H1 (cell line): Measurements from ENCODE around the gene PHOSPHO2. TPM values are rescaled to one million over a fixed set of nuclear protein-coding genes. Genes with fewer than 3 reads are reported as not detected.

Source experiments
- CTCF ChIA-PET: fragments of 300-600 bp; sonication (Branson Sonifier 250); formaldehyde crosslinking; loops from one replicate; lab custom pipeline; 2021; ENCODE audit not compliant: partially characterized antibody; lab: Charles Lee
- POLR2A ChIA-PET: fragments of 300-600 bp; sonication (Branson Sonifier 250); formaldehyde crosslinking; loops from one replicate; lab custom pipeline; 2021; ENCODE audit warnings: inconsistent platforms; ENCODE audit not compliant: partially characterized antibody; lab: Charles Lee
- DNase-seq, 2 experiments: peaks; one replicate each; pipeline versions ENCODE4 v3.0.0 to v3.0.0-alpha.2; 2010 to 2022; ENCODE audit warnings: low spot score in 2 of 2, low read depth in 1 of 2, mixed read lengths in 1 of 2
- FAIRE-seq: peaks from 2 replicates; lab custom pipeline; 2011; peaks lifted over from hg19 to GRCh38; lab: Jason Lieb, UNC
- H2AFZ ChIP-seq: 2 replicates; pipeline ENCODE4 v1.8.1; 2012; ENCODE audit warnings: low read length, inconsistent platforms
- H2AK5ac ChIP-seq: 2 replicates; pipeline ENCODE4 v1.6.1; 2013; ENCODE audit warnings: low read depth, low read length
- H2BK120ac ChIP-seq: replicated peaks from 2 replicates; pipeline ENCODE3; 2013; ENCODE audit warnings: low read depth, low read length, inconsistent platforms
- H2BK12ac ChIP-seq: 2 replicates; pipeline ENCODE4 v1.6.1; 2013; ENCODE audit warnings: low read depth, low read length
- H2BK15ac ChIP-seq: 2 replicates; pipeline ENCODE4 v1.6.1; 2013; ENCODE audit warnings: low read length
- H2BK20ac ChIP-seq: 2 replicates; pipeline ENCODE4 v1.6.1; 2013; ENCODE audit warnings: low read length
- H2BK5ac ChIP-seq: 2 replicates; pipeline ENCODE4 v1.6.1; 2013; ENCODE audit warnings: low read depth, low read length
- H3K14ac ChIP-seq: 2 replicates; pipeline ENCODE4 v1.6.1; 2013; ENCODE audit warnings: inconsistent platforms; ENCODE audit not compliant: insufficient read length
- H3K18ac ChIP-seq: 2 replicates; pipeline ENCODE4 v1.6.1; 2013; ENCODE audit warnings: low read length; ENCODE audit errors: extremely low read depth
- H3K23ac ChIP-seq: 2 replicates; pipeline ENCODE4 v1.6.1; 2013; ENCODE audit warnings: inconsistent platforms; ENCODE audit not compliant: insufficient read length
- H3K23me2 ChIP-seq: 2 replicates; pipeline ENCODE4 v1.6.1; 2013; ENCODE audit warnings: low read depth, low read length
- H3K27ac ChIP-seq: 2 replicates; pipeline ENCODE4 v1.6.1; 2011; ENCODE audit warnings: low read depth, low read length, inconsistent platforms
- H3K27me3 ChIP-seq, 4 experiments: replicated peaks in 1 of 4; 1 replicate in 1 of 4; 2 replicates in 3 of 4; pipeline versions ENCODE4 v1.6.1 to v1.8.1; 2011 to 2013; ENCODE audit warnings: low read length in 3 of 4, mild to moderate bottlenecking in 3 of 4, inconsistent platforms in 2 of 4, mixed read lengths in 2 of 4, moderate library complexity in 1 of 4; ENCODE audit not compliant: control insufficient read depth in 3 of 4, insufficient read depth in 3 of 4; ENCODE audit errors: extremely low read depth in 1 of 4
- H3K36me3 ChIP-seq, 4 experiments: 2 replicates each; pipeline versions ENCODE4 v1.6.1 to v1.8.1; 2011 to 2013; ENCODE audit warnings: mild to moderate bottlenecking in 4 of 4, low read length in 3 of 4, moderate library complexity in 2 of 4, control low read depth in 1 of 4, inconsistent platforms in 1 of 4; ENCODE audit not compliant: insufficient read depth in 4 of 4, control insufficient read depth in 2 of 4
- H3K4ac ChIP-seq: replicated peaks from 2 replicates; pipeline ENCODE3; 2013; ENCODE audit warnings: low read length, low read depth, mixed read lengths, inconsistent platforms; ENCODE audit not compliant: insufficient read length
- H3K4me1 ChIP-seq, 4 experiments: replicated peaks in 1 of 4; 1 replicate in 1 of 4; 2 replicates in 3 of 4; pipeline versions ENCODE4 v1.6.1 to v1.8.1; 2011 to 2013; ENCODE audit warnings: low read length in 3 of 4, inconsistent platforms in 2 of 4, mixed read lengths in 1 of 4; ENCODE audit not compliant: insufficient read depth in 4 of 4, control insufficient read depth in 3 of 4
- H3K4me2 ChIP-seq, 2 experiments: 2 replicates each; pipeline versions ENCODE4 v1.6.1 to v1.8.1; 2011 to 2013; ENCODE audit warnings: low read depth in 2 of 2, low read length in 2 of 2, control low read depth in 1 of 2, inconsistent platforms in 1 of 2, mild to moderate bottlenecking in 1 of 2; ENCODE audit not compliant: insufficient read depth in 1 of 2
- H3K4me3 ChIP-seq, 4 experiments: fragments of 200-600, 300-600 bp in 1 of 4; sonication (generic), shearing (Covaris generic), sonication (Bioruptor Twin) in 1 of 4; 2 replicates each; pipeline versions ENCODE4 v1.5.1 to v1.8.1; 2011 to 2016; ENCODE audit warnings: low read length in 4 of 4, low read depth in 3 of 4, control low read depth in 2 of 4, inconsistent platforms in 2 of 4, mild to moderate bottlenecking in 2 of 4, mixed read lengths in 1 of 4, moderate library complexity in 1 of 4; ENCODE audit not compliant: insufficient read depth in 2 of 4; ENCODE audit errors: extremely low read depth in 1 of 4
- H3K56ac ChIP-seq: replicated peaks from 2 replicates; pipeline ENCODE3; 2013; ENCODE audit warnings: low read depth, mild to moderate bottlenecking, mixed read lengths, low read length, inconsistent platforms; ENCODE audit not compliant: insufficient read length
- H3K79me1 ChIP-seq: 2 replicates; pipeline ENCODE4 v1.6.1; 2013; ENCODE audit warnings: low read depth, low read length, control low read depth
- H3K79me2 ChIP-seq, 2 experiments: 2 replicates each; pipeline versions ENCODE4 v1.6.1 to v1.8.1; 2012 to 2013; ENCODE audit warnings: low read length in 2 of 2, mild to moderate bottlenecking in 2 of 2, inconsistent platforms in 1 of 2; ENCODE audit not compliant: insufficient read depth in 2 of 2, control insufficient read depth in 1 of 2
- H3K9ac ChIP-seq, 4 experiments: replicated peaks in 1 of 4; 1 replicate in 1 of 4; 2 replicates in 3 of 4; pipeline versions ENCODE4 v1.6.1 to v1.8.1; 2011 to 2013; ENCODE audit warnings: low read depth in 3 of 4, low read length in 3 of 4, control low read depth in 2 of 4, mild to moderate bottlenecking in 2 of 4, moderate library complexity in 2 of 4, inconsistent platforms in 1 of 4; ENCODE audit errors: extremely low read depth in 1 of 4
- H3K9me3 ChIP-seq, 2 experiments: 2 replicates each; pipeline versions ENCODE4 v1.6.1 to v1.8.1; 2012 to 2013; ENCODE audit warnings: mild to moderate bottlenecking in 2 of 2, moderate library complexity in 2 of 2, control low read depth in 1 of 2, inconsistent platforms in 1 of 2, low read depth in 1 of 2, low read length in 1 of 2, mixed read lengths in 1 of 2; ENCODE audit not compliant: insufficient read depth in 2 of 2
- H4K20me1 ChIP-seq, 2 experiments: replicated peaks in 1 of 2; 2 replicates each; pipeline versions ENCODE3 to v1.8.1; 2011 to 2013; ENCODE audit warnings: inconsistent platforms in 2 of 2, low read length in 2 of 2, mild to moderate bottlenecking in 1 of 2; ENCODE audit not compliant: insufficient read depth in 2 of 2, control insufficient read depth in 1 of 2
- H4K5ac ChIP-seq: 2 replicates; pipeline ENCODE4 v1.6.1; 2013; ENCODE audit warnings: low read length, low read depth, mixed read lengths, inconsistent platforms; ENCODE audit not compliant: insufficient read length
- H4K8ac ChIP-seq: 2 replicates; pipeline ENCODE4 v1.8.0; 2013; ENCODE audit warnings: mild to moderate bottlenecking, moderate library complexity, low read length, inconsistent platforms; ENCODE audit not compliant: insufficient read depth; ENCODE audit errors: extremely low read depth
- H4K91ac ChIP-seq: replicated peaks from 2 replicates; pipeline ENCODE3; 2013; ENCODE audit warnings: low read length, mixed read lengths, inconsistent platforms; ENCODE audit not compliant: insufficient read length
- ASH2L ChIP-seq: fragments of 200-600, 300-600 bp; sonication (generic); IDR thresholded peaks from one replicate; pipeline ENCODE4 v1.7.1; 2017; ENCODE audit warnings: low read length
- JUN ChIP-seq: IDR thresholded peaks from 2 replicates; pipeline ENCODE4 v1.6.1; 2011; ENCODE audit warnings: low read depth, mild to moderate bottlenecking, improper control_type of control experiment, low read length
- KDM5A ChIP-seq: fragments of 200-600 bp; IDR thresholded peaks from 2 replicates; pipeline ENCODE4 v1.7.1; 2012; ENCODE audit warnings: mild to moderate bottlenecking, low read length, inconsistent platforms, mixed read lengths
- RFX5 ChIP-seq: IDR thresholded peaks from 2 replicates; pipeline ENCODE4 v1.6.1; 2011; ENCODE audit warnings: low read depth, low read length, improper control_type of control experiment, borderline replicate concordance
- SIX5 ChIP-seq: IDR thresholded peaks from 2 replicates; pipeline ENCODE4 v1.6.1; 2011; ENCODE audit warnings: mild to moderate bottlenecking, low read depth, low read length
- WGBS, 2 experiments: shearing (Covaris generic) in 1 of 2; methylation state at CpG; one replicate each; pipeline versions ENCODE4 v1.1.6 to v1.1.7; 2013 to 2015; ENCODE audit warnings: low lambda C conversion rate in 2 of 2, mixed read lengths in 2 of 2, inconsistent platforms in 1 of 2, low coverage in 1 of 2, missing lambda C conversion rate in 1 of 2; ENCODE audit not compliant: insufficient replicate concordance in 2 of 2, insufficient coverage in 1 of 2, insufficient read length in 1 of 2; ENCODE audit errors: extremely low coverage in 1 of 2, missing lambda C conversion rate in 1 of 2; 5-methylcytosine and 5-hydroxymethylcytosine counted together
- polyA plus RNA-seq, 7 experiments: library from polyadenylated mRNA; depleted of rRNA in 3 of 7; stranded (reverse) in 5 of 7; unstranded in 2 of 7; fragments of >200 nt in 5 of 7; fragments of 200-250 nt in 2 of 7; gene quantifications; 1 replicate in 5 of 7; 2 replicates in 1 of 7; 4 replicates in 1 of 7; pipeline versions ENCODE4 v1.2.1 to v1.2.3, GENCODE V29; 2011 to 2013; ENCODE audit warnings: missing spikeins in 2 of 7, mixed read lengths in 2 of 7
- total RNA-seq: library from RNA; stranded (reverse); fragmentation: NEBNext Ultra II Directional; extraction: Animal tissue kit (Norgen Biotek cat#: 25700); gene quantifications from 2 replicates; pipeline ENCODE4 v1.2.1, GENCODE V29; 2021

Gene PHOSPHO2
- total and polyA plus RNA-seq, 2 of the 8 experiments (the other 6 are each of a cell fraction or from before 2014, with no cell fraction given), result 2.4 to 8.5 TPM

GRCh38 chr2:169743549-169743948, 49.3 kb downstream of the PHOSPHO2 start:
- FAIRE-seq (no peak), DNase-seq (no peak)
- H2BK15ac ChIP-seq, result no peak overlapping the region
- H3K36me3 ChIP-seq, result peaks cover 7 to 64% (median 45%) of the 10 kb centered on the region in 4 experiments; a peak in 7 of 8 replicates
- no peak overlapping the region for H3K4me2 ChIP-seq
- H4K20me1 ChIP-seq, result peaks cover 3 to 9% of the 10 kb centered on the region in 2 experiments
- H3K4me3 ChIP-seq, result no peak overlapping the region
- peaks cover 0 to 23% of the 10 kb centered on the region in 2 experiments; a peak in 3 of 4 replicates for H3K79me2 ChIP-seq
- H2BK20ac ChIP-seq, result no peak overlapping the region
- H2BK5ac ChIP-seq, result no peak overlapping the region
- POLR2A ChIA-PET, result interaction anchor here (0.6 to 5.2 kb wide), 4 partner anchors 10 to 81 kb away, joined by 3 to 21 read pairs (median 9); partner anchors contain the start of gene KLHL23
- no peak overlapping the region for H4K91ac ChIP-seq
- no peak overlapping the region for H4K5ac ChIP-seq
- CTCF ChIA-PET, result interaction anchor here (1.2 kb wide), 1 partner anchor 22 kb away, joined by 3 read pairs; no protein-coding TSS in a partner anchor
- H4K8ac ChIP-seq, result no peak overlapping the region
- no peaks in the 10 kb centered on the region for H3K23me2 ChIP-seq
- no peak overlapping the region for H3K23ac ChIP-seq
- H2AK5ac ChIP-seq, result no peak overlapping the region
- H3K9me3 ChIP-seq, result no peaks in the 10 kb centered on the region
- H3K56ac ChIP-seq, result no peak overlapping the region
- H2AFZ ChIP-seq, result no peak overlapping the region
- 97% methylated on average over 4 of the region's 4 CpGs; no CpG with 5 or more reads in 1 of the 2 experiments for WGBS, 2 experiments
- peaks cover 4% of the 10 kb centered on the region; the same call in 1 of the 2 replicates for H3K79me1 ChIP-seq
- H3K18ac ChIP-seq, result no peak overlapping the region
- no peak overlapping the region for H3K4ac ChIP-seq
- H3K9ac ChIP-seq, result no peak overlapping the region
- no peak overlapping the region for H3K27ac ChIP-seq
- no peaks in the 10 kb centered on the region for H3K27me3 ChIP-seq
- H3K14ac ChIP-seq, result no peak overlapping the region
- no peak overlapping the region for H2BK120ac ChIP-seq
- H2BK12ac ChIP-seq, result no peak overlapping the region
- H3K4me1 ChIP-seq, result peaks cover 0 to 3% (median 0%) of the 10 kb centered on the region in 4 experiments; a peak in 2 of 7 replicates
- no peak for TF ChIP-seq JUN
- TF ChIP-seq ASH2L, result no peak
- TF ChIP-seq KDM5A, result no peak
- TF ChIP-seq SIX5, result no peak
- no peak for TF ChIP-seq RFX5
